Peyer's patch (tissue), 4 donors: Measurements from ENCODE around the gene EHD1. TPM values are rescaled to one million over a fixed set of nuclear protein-coding genes. Genes with fewer than 3 reads are reported as not detected.

Experiments used
- DNase-seq, 3 donors: peaks; one replicate each; pipeline ENCODE4 v3.0.0-alpha.2; 2017 to 2019
- H3K27ac ChIP-seq, 4 donors: fragments of 200-600 bp; sonication (generic); one replicate each; pipeline ENCODE4 v1.5.1; 2016 to 2019
- H3K27me3 ChIP-seq, 2 donors: fragments of 200-600 bp; sonication (generic); one replicate each; pipeline ENCODE4 v1.5.1; 2019
- H3K36me3 ChIP-seq, 3 donors: fragments of 200-600 bp; sonication (generic); one replicate each; pipeline ENCODE4 v1.5.1; 2016 to 2019
- H3K4me1 ChIP-seq, 4 donors: fragments of 200-600 bp; sonication (generic); one replicate each; pipeline ENCODE4 v1.5.1; 2016 to 2019
- H3K4me3 ChIP-seq, 4 donors: fragments of 200-600 bp; sonication (generic); 1 replicate in 3 of 4; 2 replicates in 1 of 4; pipeline ENCODE4 v1.5.1; 2016 to 2019; ENCODE audit warnings: mild to moderate bottlenecking in 1 of 4
- H3K9me3 ChIP-seq, 4 donors: fragments of 200-600 bp; sonication (generic); one replicate each; pipeline ENCODE4 v1.5.1; 2016 to 2019; ENCODE audit warnings: mild to moderate bottlenecking in 1 of 4
- POLR2A ChIP-seq, 2 donors: fragments of 450-650 bp; IDR thresholded peaks; one replicate each; pipeline ENCODE4 v1.5.1; 2017; ENCODE audit warnings: antibody characterized with exemption in 2 of 2, mild to moderate bottlenecking in 2 of 2, moderate library complexity in 2 of 2
- total RNA-seq, 4 donors: library from RNA; depleted of rRNA; stranded (reverse); fragments of >200 nt; gene quantifications; one replicate each; pipeline ENCODE4 v1.1.0, GENCODE V29; 2016
- TF ChIP-seq, protein P1 (sequence below), 6 experiments: fragments of 450-650 bp in 4 of 6; fragments of 200-600 bp in 2 of 6; sonication (generic) in 1 of 6; IDR thresholded peaks; one replicate each; pipeline ENCODE4 v1.5.1; 2017 to 2019; ENCODE audit warnings: antibody characterized with exemption in 6 of 6, mild to moderate bottlenecking in 3 of 6, moderate library complexity in 1 of 6

EHD1 gene
- total RNA-seq, 4 donors from 2014 or later: 56.2 to 185 (median 98.6) TPM

DNA sequence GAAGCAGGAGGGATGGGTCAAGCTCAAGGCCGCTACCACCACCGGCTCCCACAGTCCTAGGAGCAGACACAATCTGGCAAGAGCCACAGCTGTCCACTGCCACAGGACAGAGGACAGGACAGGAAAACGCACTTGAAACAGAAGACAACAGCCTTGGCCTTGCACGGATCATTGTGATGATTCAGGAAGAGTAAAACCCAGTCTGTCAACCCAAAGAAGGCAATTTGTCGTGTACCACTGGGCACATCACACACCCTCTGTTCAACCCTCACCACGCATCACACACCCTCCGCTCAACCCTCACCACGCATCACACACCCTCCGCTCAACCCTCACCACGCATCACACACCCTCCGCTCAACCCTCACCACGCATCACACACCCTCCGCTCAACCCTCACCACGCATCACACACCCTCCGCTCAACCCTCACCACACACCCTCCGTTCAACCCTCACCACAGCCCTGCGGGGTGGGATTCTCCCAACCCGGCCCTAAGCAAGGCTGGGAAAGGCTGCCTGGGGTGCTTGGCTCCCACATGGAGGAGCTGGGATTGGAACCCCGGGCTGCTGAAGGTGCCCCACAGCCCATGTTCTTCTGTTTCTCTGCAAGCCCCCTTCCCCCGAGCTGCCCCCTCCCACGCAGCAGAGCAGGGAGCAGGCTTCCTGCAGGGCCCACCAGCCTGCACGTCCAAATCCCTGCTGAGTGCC, 22.7 kb downstream of the EHD1 start:
- Histone ChIP-seq H3K4me1 (peaks cover 29 to 97% (median 89%) of the 10 kb centered on the region in 4 donors), H3K27ac (peak overlapping the region; percentile 78 to 95 (median 88)), H3K4me3 (no peak overlapping the region), H3K36me3 (peaks cover 0 to 50% (median 0%) of the 10 kb centered on the region in 3 donors), H3K27me3 (no peaks in the 10 kb centered on the region), H3K9me3 (peaks cover 0 to 2% (median 0%) of the 10 kb centered on the region in 4 donors)
- TF ChIP-seq POLR2A (IDR thresholded peaks at IDR 0.05): no peak
- TF ChIP-seq, protein P1, sequence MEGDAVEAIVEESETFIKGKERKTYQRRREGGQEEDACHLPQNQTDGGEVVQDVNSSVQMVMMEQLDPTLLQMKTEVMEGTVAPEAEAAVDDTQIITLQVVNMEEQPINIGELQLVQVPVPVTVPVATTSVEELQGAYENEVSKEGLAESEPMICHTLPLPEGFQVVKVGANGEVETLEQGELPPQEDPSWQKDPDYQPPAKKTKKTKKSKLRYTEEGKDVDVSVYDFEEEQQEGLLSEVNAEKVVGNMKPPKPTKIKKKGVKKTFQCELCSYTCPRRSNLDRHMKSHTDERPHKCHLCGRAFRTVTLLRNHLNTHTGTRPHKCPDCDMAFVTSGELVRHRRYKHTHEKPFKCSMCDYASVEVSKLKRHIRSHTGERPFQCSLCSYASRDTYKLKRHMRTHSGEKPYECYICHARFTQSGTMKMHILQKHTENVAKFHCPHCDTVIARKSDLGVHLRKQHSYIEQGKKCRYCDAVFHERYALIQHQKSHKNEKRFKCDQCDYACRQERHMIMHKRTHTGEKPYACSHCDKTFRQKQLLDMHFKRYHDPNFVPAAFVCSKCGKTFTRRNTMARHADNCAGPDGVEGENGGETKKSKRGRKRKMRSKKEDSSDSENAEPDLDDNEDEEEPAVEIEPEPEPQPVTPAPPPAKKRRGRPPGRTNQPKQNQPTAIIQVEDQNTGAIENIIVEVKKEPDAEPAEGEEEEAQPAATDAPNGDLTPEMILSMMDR (IDR thresholded peaks at IDR 0.05): no peak
- DNase-seq: peak in 1 of 3 donors; percentile 17

DNA sequence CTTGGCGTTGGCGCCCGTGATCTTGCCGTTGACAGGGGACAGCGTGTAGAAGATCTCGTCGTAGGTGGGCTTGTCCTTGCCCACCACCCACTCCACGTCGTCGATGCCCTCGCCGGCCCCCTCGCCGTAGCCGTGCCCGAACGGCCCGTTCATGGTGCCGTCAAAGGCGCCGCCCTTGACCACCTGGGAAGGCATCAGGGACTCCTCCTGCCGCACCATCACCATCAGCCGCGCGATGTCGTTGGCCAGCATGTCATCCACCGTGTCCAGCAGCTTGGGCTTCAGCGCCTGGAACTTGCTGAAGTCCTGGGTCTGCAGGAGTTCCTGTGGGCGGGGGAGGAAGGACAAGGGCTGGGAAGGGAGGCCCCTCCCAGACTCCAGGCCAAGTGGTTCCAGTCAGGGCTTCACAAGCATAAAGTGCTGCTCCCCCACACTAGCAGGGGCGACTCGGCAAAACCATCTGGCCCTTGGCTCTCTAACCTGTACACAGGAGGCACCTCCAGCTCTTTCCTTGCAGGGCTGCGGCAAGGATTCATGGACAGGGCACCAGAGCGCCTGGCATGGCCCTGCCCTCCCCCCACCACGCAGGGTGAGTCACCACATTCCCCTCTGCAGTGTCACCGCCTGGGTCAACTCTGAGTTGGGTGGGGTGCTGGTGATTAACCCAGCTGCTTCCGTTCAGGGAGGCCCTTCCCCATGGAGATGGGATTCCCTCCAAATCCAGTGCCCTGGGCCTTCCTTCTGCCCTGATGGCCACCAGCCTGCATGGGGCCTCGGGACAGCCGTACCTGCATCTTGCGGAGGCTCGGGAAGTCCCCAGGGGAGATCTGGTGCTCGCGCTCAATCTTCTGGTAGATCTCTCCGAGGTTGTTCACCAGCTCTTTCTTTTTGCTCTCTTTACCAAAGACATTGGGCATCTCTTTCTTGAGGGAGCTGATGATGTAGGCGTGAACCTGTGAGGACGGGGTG, 23.6 kb downstream of the EHD1 start:
- Histone ChIP-seq H3K36me3 (peaks cover 0 to 46% (median 0%) of the 10 kb centered on the region in 3 donors), H3K4me3 (no peak overlapping the region), H3K9me3 (peaks cover 0 to 2% (median 0%) of the 10 kb centered on the region in 4 donors), H3K27me3 (no peaks in the 10 kb centered on the region), H3K27ac (peak overlapping the region; percentile 78 to 95 (median 88)), H3K4me1 (peaks cover 29 to 98% (median 89%) of the 10 kb centered on the region in 4 donors)
- TF ChIP-seq, protein P1 (IDR thresholded peaks at IDR 0.05): no peak
- DNase-seq: peak; percentile 41 to 92 (median 90)

DNA sequence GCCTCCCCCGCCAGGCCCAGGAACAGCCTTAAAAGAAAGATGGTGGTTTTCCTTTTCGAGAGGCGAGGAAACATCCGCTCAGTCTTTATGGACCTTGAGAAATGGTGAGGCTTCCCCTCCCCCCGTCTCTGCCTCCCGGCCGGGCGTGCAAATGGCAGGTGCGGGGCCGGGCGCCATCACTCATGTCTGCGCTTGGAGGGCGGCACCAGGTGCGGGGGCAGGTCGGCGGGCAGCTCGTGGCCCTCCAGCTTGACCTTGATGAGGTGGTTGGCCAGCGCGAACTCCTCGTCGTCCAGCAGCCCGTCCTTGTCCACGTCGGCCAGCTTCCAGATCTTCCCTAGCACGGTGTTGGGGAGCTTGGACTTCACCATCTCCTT, 24.3 kb downstream of the EHD1 start:
- no peaks in the 10 kb centered on the region for H3K27me3 ChIP-seq
- H3K36me3 ChIP-seq: peaks cover 0 to 39% (median 0%) of the 10 kb centered on the region in 3 donors
- H3K4me3 ChIP-seq: no peak overlapping the region
- peaks cover 29 to 98% (median 90%) of the 10 kb centered on the region in 4 donors for H3K4me1 ChIP-seq
- no peak for DNase-seq
- no peak for TF ChIP-seq POLR2A (IDR thresholded peaks at IDR 0.05)
- TF ChIP-seq, protein P1 (IDR thresholded peaks at IDR 0.05): no peak
- H3K9me3 ChIP-seq: peaks cover 0 to 2% (median 0%) of the 10 kb centered on the region in 4 donors
- peak overlapping the region; percentile 78 to 95 (median 88) for H3K27ac ChIP-seq

DNA sequence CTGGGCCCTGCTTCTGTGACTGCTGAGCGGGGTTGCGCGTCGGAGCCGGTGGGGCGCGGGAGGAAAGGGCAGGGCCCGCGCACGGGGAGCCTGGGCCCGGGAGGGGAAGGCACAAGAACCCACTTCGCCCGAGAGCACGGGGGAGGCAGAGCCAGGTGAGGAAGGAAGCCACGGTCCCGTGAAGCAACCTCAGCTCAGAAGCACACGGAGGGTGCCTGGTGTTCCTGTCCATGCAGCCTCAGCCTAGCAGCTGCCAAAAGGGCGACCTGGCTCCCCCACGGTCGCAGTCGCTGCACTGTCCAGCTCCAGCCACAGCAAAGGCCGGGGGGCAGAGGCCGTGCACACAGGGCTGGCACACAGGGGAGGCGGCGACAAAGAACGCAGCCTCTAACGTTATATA, 24.7 kb downstream of the EHD1 start:
- Histone ChIP-seq H3K36me3 (peaks cover 0 to 34% (median 0%) of the 10 kb centered on the region in 3 donors), H3K4me1 (peaks cover 28 to 98% (median 88%) of the 10 kb centered on the region in 4 donors), H3K9me3 (peaks cover 0 to 2% (median 0%) of the 10 kb centered on the region in 4 donors), H3K4me3 (no peak overlapping the region), H3K27me3 (no peaks in the 10 kb centered on the region), H3K27ac (peak overlapping the region; percentile 78 to 95 (median 88))
- no peak for TF ChIP-seq POLR2A (IDR thresholded peaks at IDR 0.05)
- TF ChIP-seq, protein P1 (IDR thresholded peaks at IDR 0.05): no peak
- peak in 2 of 3 donors; percentile 82 to 88 for DNase-seq

DNA sequence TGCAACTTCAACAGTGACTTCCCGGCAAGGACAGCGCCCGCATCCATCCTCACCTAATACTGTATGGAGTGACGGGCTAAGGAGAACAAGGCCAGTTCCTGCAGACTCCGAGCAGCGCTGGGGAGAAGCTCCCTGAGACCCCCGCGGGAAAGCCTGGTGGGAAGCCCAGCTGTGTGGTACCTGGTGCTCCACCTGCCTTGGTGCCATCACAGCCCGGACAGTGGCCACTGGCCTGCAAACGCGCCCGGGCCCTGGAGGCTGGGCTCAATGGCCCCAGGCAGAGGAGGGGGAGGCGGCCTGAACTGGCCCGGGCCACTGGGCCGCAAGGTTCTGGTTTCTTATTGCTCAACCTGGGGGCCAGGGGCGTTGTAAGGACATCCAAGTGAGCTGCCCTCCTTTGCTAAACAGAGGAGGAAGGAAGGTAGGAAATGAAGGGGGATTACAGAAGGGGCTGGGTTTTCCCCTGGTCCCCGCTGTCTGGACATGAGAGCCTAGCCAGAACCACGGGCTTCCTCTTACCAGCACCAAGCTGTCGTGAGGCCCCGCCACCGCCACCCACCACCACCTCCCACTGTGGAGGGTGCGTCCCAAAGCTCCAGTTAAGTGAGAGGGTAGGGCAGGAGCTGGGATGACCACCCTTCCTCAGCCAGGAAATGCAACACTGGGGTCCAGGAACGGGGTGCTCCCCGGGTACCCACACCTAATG, 25.5 kb downstream of the EHD1 start:
- TF ChIP-seq, protein P1 (IDR thresholded peaks at IDR 0.05): no peak
- no peak for TF ChIP-seq POLR2A (IDR thresholded peaks at IDR 0.05)
- Histone ChIP-seq H3K9me3 (peaks cover 0 to 2% (median 0%) of the 10 kb centered on the region in 4 donors), H3K4me1 (peaks cover 27 to 98% (median 88%) of the 10 kb centered on the region in 4 donors), H3K4me3 (no peak overlapping the region), H3K27me3 (no peaks in the 10 kb centered on the region), H3K27ac (peak overlapping the region; percentile 78 to 95 (median 88)), H3K36me3 (peaks cover 0 to 29% (median 0%) of the 10 kb centered on the region in 3 donors)
- peak in 1 of 3 donors; percentile 60 for DNase-seq
